Adrenal gland (tissue), 12 donors: ENCODE results near the gene AP1AR. TPM values are rescaled to one million over a fixed set of nuclear protein-coding genes. Genes with fewer than 3 reads are reported as not detected.
"Not testable (repeated sequence)": the region's sequence is repeated elsewhere in the genome, so short reads cannot be mapped to it uniquely, and the experiment has no call there.

Experiments
- DNase-seq, 7 donors: peaks; one replicate each; pipeline ENCODE4 v3.0.0-alpha.2; 2019 to 2020
- H3K27ac ChIP-seq, 5 donors: fragments of 200-600 bp; sonication (generic) in 4 of 5; 1 replicate in 3 of 5; 2 replicates in 2 of 5; pipeline versions ENCODE4 v1.5.1 to v1.8.0; 2016 to 2020; ENCODE audit warnings: mild to moderate bottlenecking in 1 of 5
- H3K27me3 ChIP-seq: fragments of 200-600 bp; 2 replicates; pipeline ENCODE4 v1.8.0; 2021
- H3K36me3 ChIP-seq, 2 donors: fragments of 200-600 bp; replicated peaks in 1 of 2; 1 replicate in 1 of 2; 2 replicates in 1 of 2; pipeline versions ENCODE4 v1.5.1 to v1.8.0; 2018 to 2022
- H3K4me1 ChIP-seq, 2 donors: fragments of 200-600 bp; replicated peaks in 1 of 2; 1 replicate in 1 of 2; 2 replicates in 1 of 2; pipeline versions ENCODE4 v1.5.1 to v1.8.0; 2018 to 2021
- H3K4me3 ChIP-seq, 4 donors: fragments of 200-600 bp; sonication (generic) in 3 of 4; one replicate each; pipeline ENCODE4 v1.5.1; 2016 to 2018
- H3K9me3 ChIP-seq, 3 donors: fragments of 200-600 bp; sonication (generic) in 1 of 3; replicated peaks in 1 of 3; 1 replicate in 2 of 3; 2 replicates in 1 of 3; pipeline versions ENCODE4 v1.5.1 to v1.8.0; 2016 to 2021
- POLR2A ChIP-seq, 2 donors: fragments of 450-650 bp; IDR thresholded peaks; one replicate each; pipeline ENCODE4 v1.6.1; 2017; ENCODE audit warnings: antibody characterized with exemption in 2 of 2, mild to moderate bottlenecking in 2 of 2, moderate library complexity in 1 of 2
- WGBS, 4 donors: extraction: QIAGEN DNeasy Blood & Tissue Kit in 2 of 4; methylation state at CpG; one replicate each; pipeline versions ENCODE4 v1.1.5 to v1.1.7; 2013 to 2017; 5-methylcytosine and 5-hydroxymethylcytosine counted together
- intact Hi-C, 2 donors: fragments of 100-400 bp; cut with DNase I; formaldehyde crosslinking; loops; one replicate each; pipeline versions ENCODE4 v1.14.1 to v1.15.0; 2022 to 2023
- polyA plus RNA-seq, 3 donors: library from polyadenylated mRNA; stranded (reverse); fragments of 200-250 nt in 2 of 3; fragments of 350-450 nt in 1 of 3; fragmentation: Illumina TruSeq in 1 of 3; extraction: RNeasy Lipid Tissue Mini Kit (QIAGEN cat#74804) in 1 of 3; gene quantifications; one replicate each; pipeline ENCODE4 v1.2.3, GENCODE V29; 2013 to 2014
- total RNA-seq, 9 donors: library from RNA; depleted of rRNA in 4 of 9; stranded (reverse); fragments of >200 nt in 4 of 9; fragments of 120-200 nt in 1 of 9; fragmentation: NEBNext Ultra II Directional in 1 of 9; extraction: Animal tissue kit (Norgen Biotek cat#: 25700) in 1 of 9; gene quantifications; one replicate each; pipeline versions ENCODE4 v1.1.0 to v1.2.4, GENCODE V29; 2013 to 2023
- TF ChIP-seq, protein P1 (sequence below), 6 experiments: fragments of 450-650 bp in 4 of 6; fragments of 200-600 bp in 2 of 6; sonication (generic) in 1 of 6; IDR thresholded peaks; 1 replicate in 5 of 6; 2 replicates in 1 of 6; pipeline versions ENCODE4 v1.5.1 to v1.8.0; 2016 to 2021; ENCODE audit warnings: antibody characterized with exemption in 6 of 6, mild to moderate bottlenecking in 2 of 6, moderate library complexity in 1 of 6
- donor health status: healthy with polysubstance abuse.
- donor health status: Bipolar disorder and iron deficiency.
- donor health status: DM: yes; HTN: yes; CAD: no.
- donor health status: DM: no; HTN: no; CAD: no.
- donor health status: DM: no; HTN: no; CAD: no.
- donor health status: DM: yes; HTN: yes; CAD: no.

Gene AP1AR
- total and polyA plus RNA-seq, 12 donors, result 7.3 to 30.1 (median 19.6) TPM

GRCh38 chr4:112279882-112280315 is 48.3 kb downstream of the AP1AR start:
- Histone ChIP-seq H3K27me3 (no peaks in the 10 kb centered on the region), H3K36me3 (no peaks in the 10 kb centered on the region), H3K4me1 (peaks cover 4 to 26% of the 10 kb centered on the region in 2 donors), H3K9me3 (no peaks in the 10 kb centered on the region), H3K27ac (no peak overlapping the region), H3K4me3 (no peak overlapping the region)
- TF ChIP-seq, protein P1, sequence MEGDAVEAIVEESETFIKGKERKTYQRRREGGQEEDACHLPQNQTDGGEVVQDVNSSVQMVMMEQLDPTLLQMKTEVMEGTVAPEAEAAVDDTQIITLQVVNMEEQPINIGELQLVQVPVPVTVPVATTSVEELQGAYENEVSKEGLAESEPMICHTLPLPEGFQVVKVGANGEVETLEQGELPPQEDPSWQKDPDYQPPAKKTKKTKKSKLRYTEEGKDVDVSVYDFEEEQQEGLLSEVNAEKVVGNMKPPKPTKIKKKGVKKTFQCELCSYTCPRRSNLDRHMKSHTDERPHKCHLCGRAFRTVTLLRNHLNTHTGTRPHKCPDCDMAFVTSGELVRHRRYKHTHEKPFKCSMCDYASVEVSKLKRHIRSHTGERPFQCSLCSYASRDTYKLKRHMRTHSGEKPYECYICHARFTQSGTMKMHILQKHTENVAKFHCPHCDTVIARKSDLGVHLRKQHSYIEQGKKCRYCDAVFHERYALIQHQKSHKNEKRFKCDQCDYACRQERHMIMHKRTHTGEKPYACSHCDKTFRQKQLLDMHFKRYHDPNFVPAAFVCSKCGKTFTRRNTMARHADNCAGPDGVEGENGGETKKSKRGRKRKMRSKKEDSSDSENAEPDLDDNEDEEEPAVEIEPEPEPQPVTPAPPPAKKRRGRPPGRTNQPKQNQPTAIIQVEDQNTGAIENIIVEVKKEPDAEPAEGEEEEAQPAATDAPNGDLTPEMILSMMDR (IDR thresholded peaks at IDR 0.05), result no peak
- no peak for TF ChIP-seq POLR2A (IDR thresholded peaks at IDR 0.05)
- 84 to 94% (median 90%) methylated on average over 7 of the region's 7 CpGs for WGBS, 4 donors
- no peak for DNase-seq
- intact Hi-C loops, result no loop called here

DNA sequence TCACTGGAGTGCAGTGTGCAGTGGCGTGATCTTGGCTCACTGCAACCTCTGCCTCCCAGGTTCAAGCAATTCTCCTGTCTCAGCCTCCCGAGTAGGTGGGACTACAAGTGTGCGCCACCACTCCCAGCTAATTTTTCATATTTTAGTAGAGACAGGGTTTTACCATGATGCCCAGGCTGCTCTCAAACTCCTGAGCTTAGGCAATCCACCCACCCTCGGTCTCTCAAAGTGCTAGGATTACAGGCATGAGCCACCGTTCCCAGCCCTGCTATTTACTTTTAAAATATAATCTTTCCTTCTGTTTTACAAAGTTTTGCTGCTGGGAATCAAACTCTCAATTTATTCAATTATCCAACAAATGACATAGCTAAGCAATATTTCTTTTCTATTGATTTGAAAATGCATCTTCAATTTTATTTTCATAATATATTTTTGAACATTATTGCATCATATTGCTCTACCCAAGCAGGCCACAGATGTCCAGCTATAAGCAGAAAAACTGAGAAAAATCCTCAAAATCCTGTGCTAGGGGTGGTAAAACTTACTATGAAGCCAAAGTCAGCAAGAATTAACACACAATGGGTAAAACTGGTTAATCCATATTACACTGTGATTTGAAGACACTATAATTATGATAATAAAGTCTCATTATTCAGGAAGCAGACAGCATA is 48.9 kb downstream of the AP1AR start:
- H3K27ac ChIP-seq, result no peak overlapping the region
- H3K4me1 ChIP-seq, result peaks cover 4 to 27% of the 10 kb centered on the region in 2 donors
- TF ChIP-seq POLR2A (IDR thresholded peaks at IDR 0.05), result no peak
- TF ChIP-seq, protein P1 (IDR thresholded peaks at IDR 0.05), result no peak
- no peaks in the 10 kb centered on the region for H3K9me3 ChIP-seq
- no peak for DNase-seq
- H3K4me3 ChIP-seq, result no peak overlapping the region
- H3K36me3 ChIP-seq, result no peaks in the 10 kb centered on the region
- intact Hi-C loops, result no loop called here
- 83 to 96% (median 89%) methylated on average over 5 of the region's 5 CpGs for WGBS, 4 donors
- H3K27me3 ChIP-seq, result no peaks in the 10 kb centered on the region

DNA sequence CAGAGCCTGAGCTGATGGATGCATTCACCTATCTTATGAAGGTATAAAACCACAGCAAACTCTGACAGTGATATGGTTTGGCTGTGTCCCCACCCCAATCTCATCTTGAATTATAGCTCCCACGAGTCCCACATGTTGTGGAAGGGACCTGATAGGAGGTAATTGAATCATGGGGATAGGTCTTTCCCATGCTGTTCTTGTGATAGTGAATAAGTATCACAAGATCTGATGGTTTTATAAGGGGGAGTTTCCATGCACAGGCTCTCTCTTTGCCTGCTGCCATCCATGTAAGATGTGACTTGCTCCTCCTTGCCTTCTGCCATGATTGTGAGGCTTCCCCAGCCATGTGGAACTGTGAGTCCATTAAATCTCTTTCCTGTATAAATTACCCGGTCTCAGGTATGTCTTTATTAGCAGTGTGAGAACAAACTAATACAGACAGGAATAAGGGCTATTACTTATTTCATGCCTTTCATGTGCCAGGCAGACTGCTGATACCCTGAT is 50.4 kb downstream of the AP1AR start:
- peaks cover 4 to 27% of the 10 kb centered on the region in 2 donors for H3K4me1 ChIP-seq
- 82 to 100% (median 93%) methylated on average over 2 of the region's 2 CpGs for WGBS, 4 donors
- H3K27me3 ChIP-seq, H3K4me3 ChIP-seq, H3K9me3 ChIP-seq, intact Hi-C loops, H3K27ac ChIP-seq, DNase-seq, H3K36me3 ChIP-seq: not testable (repeated sequence)

- 60 to 68% (median 65%) methylated on average over 4 of the region's 4 CpGs for WGBS, 4 donors
- peak overlapping the region in 1 of 4 donors; percentile 1 for H3K4me3 ChIP-seq
Observed at GRCh38 chr4:112282860-112283667, 51.5 kb downstream of the AP1AR start.

More at GRCh38 chr4:112282860-112283667, 51.5 kb downstream of the AP1AR start:
- TF ChIP-seq, protein P1 (IDR thresholded peaks at IDR 0.05), result no peak
- H3K27ac ChIP-seq, result no peak overlapping the region
- DNase-seq, result no peak
- H3K9me3 ChIP-seq, result no peaks in the 10 kb centered on the region
- no peaks in the 10 kb centered on the region for H3K36me3 ChIP-seq
- peaks cover 4 to 27% of the 10 kb centered on the region in 2 donors for H3K4me1 ChIP-seq
- intact Hi-C loops, result no loop called here
- H3K27me3 ChIP-seq, result no peaks in the 10 kb centered on the region
